C4-2B (cell line): ENCODE measurements around the gene KRTAP10-6.

ENCODE experiments used
- H3K27ac ChIP-seq: fragments of 450-650 bp; 2 replicates; pipeline ENCODE4 v1.5.1; 2017
- CTCF ChIP-seq: fragments of 450-650 bp; conservative IDR thresholded peaks from 2 replicates; pipeline ENCODE4 v1.5.1; 2017; ENCODE audit warnings: mild to moderate bottlenecking
- ZFX ChIP-seq: fragments of 450-650 bp; IDR thresholded peaks from 2 replicates; pipeline ENCODE4 v1.6.1; 2017

KRTAP10-6 gene

DNA sequence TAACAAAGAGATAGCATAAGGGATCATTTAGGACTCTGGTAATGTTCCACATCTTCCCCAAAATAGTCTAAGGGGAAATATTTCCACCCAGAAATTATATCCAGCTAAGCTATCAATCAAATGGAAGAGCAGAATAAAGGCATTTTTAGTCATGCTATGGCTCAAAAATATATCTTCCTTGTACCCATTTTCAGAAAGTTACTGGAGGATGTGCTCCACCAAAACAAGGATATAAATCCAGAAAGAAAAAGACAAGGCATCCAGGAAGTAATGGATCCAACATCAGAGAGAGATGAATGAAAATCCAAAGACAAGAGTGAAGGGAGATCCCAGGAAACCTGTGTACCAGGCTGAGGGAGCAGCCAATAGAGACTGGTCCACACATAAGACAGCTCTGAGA is 16.9 kb upstream of the KRTAP10-6 start:
- H3K27ac ChIP-seq: no peak overlapping the region
- no peak for TF ChIP-seq ZFX
- TF ChIP-seq CTCF: no peak

GRCh38 chr21:44606495-44606894 is 14.2 kb upstream of the KRTAP10-6 start:
- H3K27ac ChIP-seq: no peak overlapping the region
- TF ChIP-seq CTCF (no peak), ZFX (no peak)

DNA sequence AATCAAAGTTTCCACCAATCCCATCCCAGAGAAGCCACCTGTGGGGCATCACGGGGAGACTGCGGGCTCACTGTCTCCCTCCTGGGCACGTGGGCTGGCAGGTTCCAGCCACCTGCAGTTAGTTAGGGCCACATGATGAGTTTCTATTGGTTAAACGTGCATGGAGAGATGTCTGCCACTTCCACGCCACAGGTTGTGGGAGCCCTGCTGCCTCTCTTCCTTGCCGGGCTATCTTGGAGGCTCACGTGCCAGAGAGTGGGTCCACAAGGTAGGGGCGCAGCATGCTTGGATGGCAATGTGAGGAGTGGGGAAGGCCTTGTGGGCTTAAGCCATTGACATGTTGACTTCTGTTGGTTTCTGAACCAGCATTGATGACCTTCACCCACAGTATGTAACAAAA is 11.6 kb upstream of the KRTAP10-6 start:
- H3K27ac ChIP-seq: no peak overlapping the region
- TF ChIP-seq ZFX (no peak), CTCF (no peak)

DNA sequence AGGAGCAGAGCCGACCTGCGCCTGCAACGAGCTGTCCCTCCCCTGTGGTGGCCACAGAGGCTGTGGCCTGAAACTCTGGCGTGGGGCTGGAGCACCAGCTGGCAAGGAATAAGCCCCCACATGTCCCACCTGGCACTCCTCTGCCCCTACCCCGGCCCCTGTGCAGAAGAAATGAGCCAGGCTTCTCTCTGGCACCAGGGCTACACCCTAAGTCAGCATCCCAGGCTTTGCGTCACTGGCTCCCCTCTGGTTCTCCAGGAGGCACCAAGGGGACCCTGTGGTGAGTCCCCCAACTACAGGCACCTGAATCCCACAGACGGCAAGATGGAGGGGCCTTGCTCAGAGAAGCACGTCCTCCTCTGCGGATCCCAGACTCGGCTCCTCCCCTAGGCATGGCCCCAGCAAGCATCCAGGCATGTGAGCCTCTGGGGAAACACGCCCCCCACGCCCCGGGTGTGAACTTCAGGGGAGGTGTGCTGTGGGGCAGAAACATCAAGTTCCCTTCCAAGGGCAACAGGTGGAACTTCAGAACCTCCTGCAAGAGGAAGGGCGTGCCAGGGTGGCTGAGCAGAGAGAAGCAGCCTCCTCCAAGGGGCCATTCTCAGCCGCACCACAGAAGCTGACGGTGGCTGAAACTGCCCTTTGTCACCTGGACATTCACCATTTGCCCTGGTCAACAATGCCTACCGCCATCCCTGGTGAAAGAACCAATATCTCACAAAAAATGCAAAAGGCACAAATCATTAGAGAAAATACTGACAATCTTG is 11.0 kb upstream of the KRTAP10-6 start:
- no peak overlapping the region for H3K27ac ChIP-seq
- TF ChIP-seq CTCF: no peak
- TF ChIP-seq ZFX: no peak

DNA sequence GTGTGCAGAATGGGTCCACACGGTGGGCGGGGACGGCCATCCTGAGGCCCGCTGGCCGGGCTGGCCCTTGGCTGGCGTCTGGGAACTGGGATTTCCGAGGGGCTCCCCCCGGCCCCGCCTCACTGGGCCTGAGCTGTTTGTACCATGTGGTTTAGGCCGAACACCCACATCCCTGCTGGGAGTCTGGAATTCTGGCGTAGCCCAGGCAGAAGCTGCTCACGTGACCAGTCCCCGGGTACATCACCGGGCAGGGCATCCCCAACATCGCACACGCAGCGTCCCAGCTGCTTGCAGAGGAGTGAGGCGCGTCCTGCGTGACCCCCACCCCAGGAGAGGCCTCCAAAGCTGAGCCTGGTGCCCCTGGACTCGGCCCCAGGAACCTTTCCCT is 10.2 kb upstream of the KRTAP10-6 start:
- H3K27ac ChIP-seq: no peak overlapping the region
- no peak for TF ChIP-seq CTCF
- TF ChIP-seq ZFX: no peak

- H3K27ac ChIP-seq: peak overlapping the region; percentile 57
- no peak for TF ChIP-seq CTCF
- TF ChIP-seq ZFX: no peak
Observed at GRCh38 chr21:44601596-44602462, 9.5 kb upstream of the KRTAP10-6 start.

GRCh38 chr21:44601091-44601490 is 8.8 kb upstream of the KRTAP10-6 start:
- peak; percentile 45 for TF ChIP-seq CTCF
- H3K27ac ChIP-seq: peak overlapping the region; percentile 57

DNA sequence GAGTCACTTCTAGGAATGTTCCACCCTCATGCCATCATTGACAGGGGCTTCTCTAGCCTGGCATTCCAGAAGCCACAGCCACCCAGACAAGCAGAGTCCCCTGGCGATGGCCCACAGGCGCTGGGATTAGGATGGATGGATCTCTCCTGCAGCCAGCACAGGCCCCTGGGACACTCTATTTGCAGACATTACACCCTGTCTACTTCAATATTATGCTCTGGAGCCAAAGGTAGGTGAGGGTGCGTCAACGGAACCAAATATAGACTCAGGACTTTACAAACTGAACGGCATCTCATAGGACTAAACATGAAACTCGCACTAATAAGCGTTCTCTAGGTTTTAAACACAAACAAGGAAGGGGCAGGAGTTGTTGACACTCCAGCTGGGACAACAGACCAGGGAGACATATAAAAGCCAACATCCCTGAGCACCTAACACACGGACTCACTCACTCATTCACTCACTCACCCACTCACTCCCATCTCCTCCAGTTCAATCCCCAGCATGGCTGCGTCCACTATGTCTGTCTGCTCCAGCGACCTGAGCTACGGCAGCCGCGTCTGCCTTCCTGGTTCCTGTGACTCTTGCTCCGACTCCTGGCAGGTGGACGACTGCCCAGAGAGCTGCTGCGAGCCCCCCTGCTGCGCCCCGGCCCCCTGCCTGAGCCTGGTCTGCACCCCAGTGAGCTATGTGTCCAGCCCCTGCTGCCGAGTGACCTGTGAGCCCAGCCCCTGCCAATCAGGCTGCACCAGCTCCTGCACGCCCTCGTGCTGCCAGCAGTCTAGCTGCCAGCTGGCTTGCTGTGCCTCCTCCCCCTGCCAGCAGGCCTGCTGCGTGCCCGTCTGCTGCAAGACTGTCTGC is 8.0 kb upstream of the KRTAP10-6 start, which contains the start of gene KRTAP10-7:
TSS of gene KRTAP10-7 (plus strand) at position 480 of the 861 bp plus-strand sequence. CDS start at position 505, 25 bp downstream.
- peak within 1 kb of the TSS; percentile 57 for H3K27ac ChIP-seq
